ENCODE data around the gene FHAD1. TPM values are rescaled to one million over a fixed set of nuclear protein-coding genes. Genes with fewer than 3 reads are reported as not detected.

The FHAD1 gene
- total and polyA plus RNA-seq, 10 of the 15 experiments (the other 5 are each of a cell fraction or from before 2014, with no cell fraction given): 0.09 to 1.0 (median 0.32) TPM; not detected in 2

- ATAC-seq (no peak), FAIRE-seq (no peak), DNase-seq (ENCODE audit: low read depth, low spot score) (no peak)
- Histone ChIP-seq H3K9me3 (replicated peaks; ENCODE audit: control insufficient read depth, insufficient read depth, low read length) (no peaks in the 10 kb centered on the region), H3K36me3 (ENCODE audit: control insufficient read depth in 2 of 2, insufficient read depth in 2 of 2, low read length in 1 of 2) (no peaks in the 10 kb centered on the region), H3K27ac (ENCODE audit: control insufficient read depth, insufficient read depth) (no peak overlapping the region), H3K4me1 (ENCODE audit: control insufficient read depth, insufficient read depth, low read length) (no peaks in the 10 kb centered on the region), H4K20me1 (ENCODE audit: control insufficient read depth, insufficient read depth) (no peaks in the 10 kb centered on the region), H3K27me3 (replicated peaks in 1 of 2; ENCODE audit: control insufficient read depth in 2 of 2, insufficient read depth in 2 of 2, low read length in 1 of 2) (no peaks in the 10 kb centered on the region; a peak in 1 of 4 replicates), H3K79me2 (ENCODE audit: control insufficient read depth, insufficient read depth, low read length) (no peaks in the 10 kb centered on the region), H3K4me3 (no peak overlapping the region), H3K4me2 (ENCODE audit: control insufficient read depth, insufficient read depth) (no peak overlapping the region), H2AFZ (ENCODE audit: control insufficient read depth, low read depth, low read length) (no peak overlapping the region), H3K9ac (ENCODE audit: control insufficient read depth, insufficient read depth, low read length) (no peak overlapping the region)
- ChIA-PET CTCF (interaction anchor here (1.0 to 1.6 kb wide), 2 partner anchors 13 to 122 kb away, joined by 3 read pairs; no protein-coding TSS in a partner anchor), POLR2A (interaction anchor here (0.5 kb wide), 1 partner anchor 75 kb away, joined by 4 read pairs; no protein-coding TSS in a partner anchor), RAD21 (ENCODE audit: unreplicated experiment) (no interaction called here), SMC1A (ENCODE audit: uncharacterized antibody, unreplicated experiment) (interaction anchor here (1.4 kb wide), 1 partner anchor 13 kb away, joined by 4 read pairs; no protein-coding TSS in a partner anchor)
- TF ChIP-seq ZNF24 (IDR thresholded peaks at IDR 0.05): peak; percentile 94
- TF ChIP-seq HDAC6 (IDR thresholded peaks at IDR 0.05; ENCODE audit: unreplicated experiment): no peak
- intact Hi-C loops (cut with micrococcal nuclease; ENCODE audit: unreplicated experiment) (no loop called here), in situ Hi-C loops (cut with MboI) (no loop called here)
- no TSS peak for BruUV-seq (replicated peaks)
- WGBS (ENCODE audit: insufficient coverage, insufficient replicate concordance, low lambda C conversion rate, missing lambda C conversion rate): 51% methylated on average over 11 of the region's 14 CpGs
These were observed 198.5 kb downstream of the FHAD1 start for GRCh38 chr1:15445390-15446122.

GRCh38 chr1:15446212-15446611 lies 199.2 kb downstream of the FHAD1 start:
- FAIRE-seq (no peak), ATAC-seq (no peak), DNase-seq (ENCODE audit: low read depth, low spot score) (no peak)
- WGBS (ENCODE audit: insufficient coverage, insufficient replicate concordance, low lambda C conversion rate, missing lambda C conversion rate): 28% methylated on average over 4 of the region's 4 CpGs
- H2AFZ ChIP-seq (ENCODE audit: control insufficient read depth, low read depth, low read length): no peak overlapping the region
- H4K20me1 ChIP-seq (ENCODE audit: control insufficient read depth, insufficient read depth): no peaks in the 10 kb centered on the region
- no peak for TF ChIP-seq PAX8 (IDR thresholded peaks at IDR 0.05)
- no peaks in the 10 kb centered on the region for H3K36me3 ChIP-seq (ENCODE audit: control insufficient read depth in 2 of 2, insufficient read depth in 2 of 2, low read length in 1 of 2)
- no peaks in the 10 kb centered on the region; a peak in 1 of 4 replicates for H3K27me3 ChIP-seq (replicated peaks in 1 of 2; ENCODE audit: control insufficient read depth in 2 of 2, insufficient read depth in 2 of 2, low read length in 1 of 2)
- H3K4me1 ChIP-seq (ENCODE audit: control insufficient read depth, insufficient read depth, low read length): no peaks in the 10 kb centered on the region
- no peak overlapping the region for H3K27ac ChIP-seq (ENCODE audit: control insufficient read depth, insufficient read depth)
- no peaks in the 10 kb centered on the region for H3K79me2 ChIP-seq (ENCODE audit: control insufficient read depth, insufficient read depth, low read length)
- in situ Hi-C loops (cut with MboI) (no loop called here), intact Hi-C loops (cut with micrococcal nuclease; ENCODE audit: unreplicated experiment) (no loop called here)
- no peak overlapping the region for H3K4me2 ChIP-seq (ENCODE audit: control insufficient read depth, insufficient read depth)
- no TSS peak for BruUV-seq (replicated peaks)
- no peaks in the 10 kb centered on the region for H3K9me3 ChIP-seq (replicated peaks; ENCODE audit: control insufficient read depth, insufficient read depth, low read length)
- ChIA-PET CTCF (no interaction called here), POLR2A (no interaction called here), RAD21 (ENCODE audit: unreplicated experiment) (no interaction called here), SMC1A (ENCODE audit: uncharacterized antibody, unreplicated experiment) (no interaction called here)
- H3K4me3 ChIP-seq: no peak overlapping the region
- H3K9ac ChIP-seq (ENCODE audit: control insufficient read depth, insufficient read depth, low read length): no peak overlapping the region

Other genes starting within 250 kb of the FHAD1 start
- 3.0 and 3.2 TPM in 2 replicates for gene TMEM51, start 93.5 kb upstream of the FHAD1 start, total RNA-seq (2014; rRNA removed)
- gene TMEM51, start 93.5 kb upstream of the FHAD1 start, total RNA-seq (2014; rRNA removed; fragmentation: Illumina TruSeq; extraction: Trizol): 1.7 and 2.0 TPM in 2 replicates
- gene TMEM51, start 93.5 kb upstream of the FHAD1 start, total RNA-seq (2021): 4.2 TPM in 2 replicates
- gene TMEM51, start 93.5 kb upstream of the FHAD1 start, polyA plus RNA-seq (2011; rRNA removed): 2.1 and 3.2 TPM in 2 replicates
- gene TMEM51, start 93.5 kb upstream of the FHAD1 start, polyA plus RNA-seq (2014; fragmentation: Illumina TruSeq; extraction: Trizol): 1.7 and 3.2 TPM in 2 replicates
- gene TMEM51, start 93.5 kb upstream of the FHAD1 start, polyA plus RNA-seq (2014; fragmentation: Nextera tagmentation; extraction: Ambion mirVana): under 1 TPM; 0.55 to 0.93 TPM
- gene TMEM51, start 93.5 kb upstream of the FHAD1 start, polyA plus RNA-seq (2014; rRNA removed): 3.9 and 4.8 TPM in 2 replicates
- 1 to 10 TPM; 2.2 to 3.6 TPM for gene TMEM51, start 93.5 kb upstream of the FHAD1 start, polyA plus RNA-seq (2016; fragmentation: Nextera tagmentation; extraction: Ambion mirVana)
- gene EFHD2, start 162.7 kb downstream of the FHAD1 start, total RNA-seq (2014; rRNA removed): 68.9 and 85.1 TPM in 2 replicates
- 25.7 and 31.5 TPM in 2 replicates for gene EFHD2, start 162.7 kb downstream of the FHAD1 start, total RNA-seq (2014; rRNA removed; fragmentation: Illumina TruSeq; extraction: Trizol)
- 106 and 107 TPM in 2 replicates for gene EFHD2, start 162.7 kb downstream of the FHAD1 start, total RNA-seq (2021)
- gene EFHD2, start 162.7 kb downstream of the FHAD1 start, polyA plus RNA-seq (2011; rRNA removed): 27.6 and 47.2 TPM in 2 replicates
- gene EFHD2, start 162.7 kb downstream of the FHAD1 start, polyA plus RNA-seq (2014; fragmentation: Illumina TruSeq; extraction: Trizol): 8.7 and 31.3 TPM in 2 replicates
- gene EFHD2, start 162.7 kb downstream of the FHAD1 start, polyA plus RNA-seq (2014; fragmentation: Nextera tagmentation; extraction: Ambion mirVana): 1 to 10 TPM; 4.0 to 6.6 TPM
- 99.2 and 126 TPM in 2 replicates for gene EFHD2, start 162.7 kb downstream of the FHAD1 start, polyA plus RNA-seq (2014; rRNA removed)
- gene EFHD2, start 162.7 kb downstream of the FHAD1 start, polyA plus RNA-seq (2016; fragmentation: Nextera tagmentation; extraction: Ambion mirVana): 100 to 1,000 TPM in 1 of 2 experiments, 10 to 100 TPM in 1; 96.3 to 114 TPM
- gene CTRC, start 191.2 kb downstream of the FHAD1 start, total RNA-seq (2014; rRNA removed): not detected in 2 replicates
- gene CTRC, start 191.2 kb downstream of the FHAD1 start, total RNA-seq (2014; rRNA removed; fragmentation: Illumina TruSeq; extraction: Trizol): not detected in 2 replicates
- gene CTRC, start 191.2 kb downstream of the FHAD1 start, total RNA-seq (2021): 1.5 and 1.9 TPM in 2 replicates
- gene CTRC, start 191.2 kb downstream of the FHAD1 start, polyA plus RNA-seq (2011; rRNA removed): not detected in 2 replicates
- 0.79 TPM in 1 of 2 replicates, not detected in the other for gene CTRC, start 191.2 kb downstream of the FHAD1 start, polyA plus RNA-seq (2014; fragmentation: Illumina TruSeq; extraction: Trizol)
- not detected for gene CTRC, start 191.2 kb downstream of the FHAD1 start, polyA plus RNA-seq (2014; fragmentation: Nextera tagmentation; extraction: Ambion mirVana)
- gene CTRC, start 191.2 kb downstream of the FHAD1 start, polyA plus RNA-seq (2014; rRNA removed): 0.03 TPM in 1 of 2 replicates, not detected in the other
- not detected for gene CTRC, start 191.2 kb downstream of the FHAD1 start, polyA plus RNA-seq (2016; fragmentation: Nextera tagmentation; extraction: Ambion mirVana)
- not detected in 2 replicates for gene CELA2A, start 209.5 kb downstream of the FHAD1 start, total RNA-seq (2014; rRNA removed)
- gene CELA2A, start 209.5 kb downstream of the FHAD1 start, total RNA-seq (2014; rRNA removed; fragmentation: Illumina TruSeq; extraction: Trizol): not detected in 2 replicates
- 0.90 and 1.5 TPM in 2 replicates for gene CELA2A, start 209.5 kb downstream of the FHAD1 start, total RNA-seq (2021)
- not detected in 2 replicates for gene CELA2A, start 209.5 kb downstream of the FHAD1 start, polyA plus RNA-seq (2011; rRNA removed)
- not detected in 2 replicates for gene CELA2A, start 209.5 kb downstream of the FHAD1 start, polyA plus RNA-seq (2014; fragmentation: Illumina TruSeq; extraction: Trizol)
- not detected for gene CELA2A, start 209.5 kb downstream of the FHAD1 start, polyA plus RNA-seq (2014; fragmentation: Nextera tagmentation; extraction: Ambion mirVana)
- not detected in 2 replicates for gene CELA2A, start 209.5 kb downstream of the FHAD1 start, polyA plus RNA-seq (2014; rRNA removed)
- gene CELA2A, start 209.5 kb downstream of the FHAD1 start, polyA plus RNA-seq (2016; fragmentation: Nextera tagmentation; extraction: Ambion mirVana): not detected
- not detected in 2 replicates for gene CELA2B, start 228.9 kb downstream of the FHAD1 start, total RNA-seq (2014; rRNA removed)
- not detected in 2 replicates for gene CELA2B, start 228.9 kb downstream of the FHAD1 start, total RNA-seq (2014; rRNA removed; fragmentation: Illumina TruSeq; extraction: Trizol)
- 0.27 TPM in 1 of 2 replicates, not detected in the other for gene CELA2B, start 228.9 kb downstream of the FHAD1 start, total RNA-seq (2021)
- not detected in 2 replicates for gene CELA2B, start 228.9 kb downstream of the FHAD1 start, polyA plus RNA-seq (2011; rRNA removed)
- not detected in 2 replicates for gene CELA2B, start 228.9 kb downstream of the FHAD1 start, polyA plus RNA-seq (2014; fragmentation: Illumina TruSeq; extraction: Trizol)
- not detected for gene CELA2B, start 228.9 kb downstream of the FHAD1 start, polyA plus RNA-seq (2014; fragmentation: Nextera tagmentation; extraction: Ambion mirVana)
- not detected in 2 replicates for gene CELA2B, start 228.9 kb downstream of the FHAD1 start, polyA plus RNA-seq (2014; rRNA removed)
- gene CELA2B, start 228.9 kb downstream of the FHAD1 start, polyA plus RNA-seq (2016; fragmentation: Nextera tagmentation; extraction: Ambion mirVana): not detected